LNCAP (cell line): ENCODE measurements around the gene CERS1.

Source experiments
- TF ChIP-seq, protein P1 (sequence below): fragments of 450-650 bp; IDR thresholded peaks from 2 replicates; pipeline ENCODE4 v1.5.1; 2017; ENCODE audit warnings: mild to moderate bottlenecking

The CERS1 gene

DNA sequence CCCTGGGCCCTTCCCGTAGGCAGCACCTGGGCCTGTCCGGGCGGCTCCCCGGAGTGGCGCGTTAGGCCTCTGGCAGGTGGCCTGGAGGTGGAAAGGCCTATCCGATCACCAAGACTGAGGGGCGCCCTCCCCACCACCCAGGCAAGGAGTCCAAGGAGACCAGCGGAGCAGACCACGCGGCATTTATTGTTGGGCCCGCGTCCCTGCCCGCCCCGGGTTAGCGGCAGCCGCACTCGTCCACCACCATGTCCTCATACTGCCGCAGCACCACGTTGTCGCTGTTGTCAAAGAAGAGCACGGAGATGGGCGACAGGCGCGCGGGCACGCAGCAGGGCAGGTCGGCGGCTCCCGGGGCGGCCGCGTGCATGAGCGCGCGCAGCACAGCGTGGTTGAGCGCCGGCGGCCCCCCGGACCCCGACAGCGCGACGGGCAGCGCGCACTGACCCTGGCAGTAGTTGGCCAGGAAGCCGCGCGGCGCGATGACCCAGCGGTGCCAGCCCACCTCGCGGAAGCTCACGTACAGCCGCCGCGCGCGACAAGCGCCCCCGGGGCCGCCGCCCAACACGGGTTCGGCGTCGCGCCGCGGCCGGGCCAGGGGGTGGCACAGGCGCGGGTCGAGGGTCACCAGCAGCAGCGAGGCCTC lies 27.5 kb downstream of the CERS1 start:
- TF ChIP-seq, protein P1, sequence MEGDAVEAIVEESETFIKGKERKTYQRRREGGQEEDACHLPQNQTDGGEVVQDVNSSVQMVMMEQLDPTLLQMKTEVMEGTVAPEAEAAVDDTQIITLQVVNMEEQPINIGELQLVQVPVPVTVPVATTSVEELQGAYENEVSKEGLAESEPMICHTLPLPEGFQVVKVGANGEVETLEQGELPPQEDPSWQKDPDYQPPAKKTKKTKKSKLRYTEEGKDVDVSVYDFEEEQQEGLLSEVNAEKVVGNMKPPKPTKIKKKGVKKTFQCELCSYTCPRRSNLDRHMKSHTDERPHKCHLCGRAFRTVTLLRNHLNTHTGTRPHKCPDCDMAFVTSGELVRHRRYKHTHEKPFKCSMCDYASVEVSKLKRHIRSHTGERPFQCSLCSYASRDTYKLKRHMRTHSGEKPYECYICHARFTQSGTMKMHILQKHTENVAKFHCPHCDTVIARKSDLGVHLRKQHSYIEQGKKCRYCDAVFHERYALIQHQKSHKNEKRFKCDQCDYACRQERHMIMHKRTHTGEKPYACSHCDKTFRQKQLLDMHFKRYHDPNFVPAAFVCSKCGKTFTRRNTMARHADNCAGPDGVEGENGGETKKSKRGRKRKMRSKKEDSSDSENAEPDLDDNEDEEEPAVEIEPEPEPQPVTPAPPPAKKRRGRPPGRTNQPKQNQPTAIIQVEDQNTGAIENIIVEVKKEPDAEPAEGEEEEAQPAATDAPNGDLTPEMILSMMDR = no peak

DNA sequence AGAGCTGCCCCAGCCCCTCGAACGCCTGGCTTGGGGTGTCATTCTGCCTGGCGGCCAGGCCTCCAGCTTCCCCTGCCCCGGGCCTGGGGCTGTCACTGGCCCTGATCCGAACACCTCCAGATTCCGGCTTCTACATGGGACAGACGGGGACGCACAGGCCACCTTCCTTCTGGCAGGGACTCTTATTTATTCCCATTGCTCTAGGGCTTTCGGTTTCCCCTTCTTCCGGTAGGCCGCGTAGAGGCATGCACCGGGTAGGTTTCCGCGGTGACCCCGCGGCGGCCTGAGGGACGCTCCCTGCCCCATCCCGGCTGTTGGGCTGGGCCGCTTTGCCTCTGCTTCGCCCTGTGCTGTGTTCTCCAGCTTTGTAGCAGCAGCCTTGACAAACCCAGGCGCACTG lies 28.2 kb downstream of the CERS1 start:
- TF ChIP-seq, protein P1 = no peak

DNA sequence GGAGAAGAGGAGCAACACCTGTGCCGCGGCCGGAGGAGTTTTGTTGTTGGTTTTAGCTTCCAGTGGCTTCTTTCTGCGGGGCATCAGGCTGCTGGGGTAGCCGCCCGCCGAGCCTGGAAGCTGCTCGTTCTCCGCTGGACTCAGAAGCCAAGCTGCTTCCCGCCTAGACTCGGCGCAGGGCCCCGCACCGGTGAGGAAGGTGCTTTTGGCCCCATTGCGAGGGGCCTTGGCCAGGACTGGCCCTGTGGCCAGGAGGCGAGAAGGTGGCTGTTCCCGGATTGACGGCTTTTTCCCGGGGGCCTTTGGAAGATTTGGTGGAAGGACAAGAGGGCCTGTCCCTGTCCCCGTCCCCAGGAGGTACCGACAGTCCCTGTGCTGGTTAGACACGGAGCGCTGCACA lies 28.8 kb downstream of the CERS1 start:
- TF ChIP-seq, protein P1 = no peak

DNA sequence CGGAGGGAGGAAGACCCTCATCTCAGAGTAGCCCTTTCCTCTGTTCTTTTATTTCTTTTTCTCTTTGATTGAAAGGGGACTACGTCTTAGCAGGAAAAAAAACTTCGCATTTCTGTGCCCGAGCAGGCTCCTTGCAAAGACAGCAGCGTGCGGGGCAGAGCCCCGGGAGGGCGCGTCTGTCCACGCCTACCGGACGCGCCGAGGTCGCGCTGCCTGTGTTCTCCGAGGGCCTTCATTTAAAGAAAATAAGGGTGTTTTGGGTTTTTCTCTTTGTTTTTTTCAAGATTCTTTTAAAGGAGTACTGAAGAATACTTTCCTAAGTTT lies 29.2 kb downstream of the CERS1 start:
- TF ChIP-seq, protein P1 = peak; percentile 18

DNA sequence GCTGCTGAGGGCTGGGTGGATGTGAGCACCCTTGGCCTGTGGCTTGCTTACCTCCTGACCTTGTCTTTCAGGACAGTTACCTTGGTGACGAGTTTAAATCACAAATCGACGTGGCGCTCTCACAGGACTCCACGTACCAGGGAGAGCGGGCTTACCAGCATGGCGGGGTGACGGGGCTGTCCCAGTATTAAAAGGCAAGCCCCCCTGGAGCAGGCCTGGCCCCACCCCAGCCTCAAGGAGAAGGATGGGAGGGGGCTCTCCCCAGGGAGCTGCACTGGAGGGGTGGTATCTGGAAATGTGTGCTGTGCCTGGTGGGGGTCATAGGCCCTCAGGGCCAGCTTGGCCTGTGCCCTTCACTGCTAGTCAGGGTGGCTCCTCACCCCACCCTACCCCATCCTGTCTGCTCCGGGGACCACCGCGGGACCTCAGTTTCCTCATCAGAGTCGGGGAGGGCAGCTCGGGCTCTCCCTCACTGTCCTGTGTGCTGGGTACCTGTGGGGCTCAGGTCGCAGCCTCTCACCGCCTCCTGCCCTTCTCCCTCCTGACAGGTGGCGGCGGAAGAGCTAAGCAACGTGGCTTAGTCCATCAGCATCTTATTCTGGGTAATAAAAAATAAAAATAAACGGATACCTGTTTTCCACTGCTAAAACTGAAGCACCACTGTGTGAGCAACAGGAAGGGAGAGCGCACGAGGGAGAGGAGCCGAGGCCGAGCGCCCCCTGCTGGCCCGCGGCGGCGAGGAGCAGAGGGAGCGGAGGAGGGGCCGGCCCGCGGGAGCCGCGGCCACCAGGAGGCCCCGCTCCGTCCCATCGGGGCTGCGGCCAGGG lies 29.8 kb downstream of the CERS1 start:
- TF ChIP-seq, protein P1 = peak; percentile 100

DNA sequence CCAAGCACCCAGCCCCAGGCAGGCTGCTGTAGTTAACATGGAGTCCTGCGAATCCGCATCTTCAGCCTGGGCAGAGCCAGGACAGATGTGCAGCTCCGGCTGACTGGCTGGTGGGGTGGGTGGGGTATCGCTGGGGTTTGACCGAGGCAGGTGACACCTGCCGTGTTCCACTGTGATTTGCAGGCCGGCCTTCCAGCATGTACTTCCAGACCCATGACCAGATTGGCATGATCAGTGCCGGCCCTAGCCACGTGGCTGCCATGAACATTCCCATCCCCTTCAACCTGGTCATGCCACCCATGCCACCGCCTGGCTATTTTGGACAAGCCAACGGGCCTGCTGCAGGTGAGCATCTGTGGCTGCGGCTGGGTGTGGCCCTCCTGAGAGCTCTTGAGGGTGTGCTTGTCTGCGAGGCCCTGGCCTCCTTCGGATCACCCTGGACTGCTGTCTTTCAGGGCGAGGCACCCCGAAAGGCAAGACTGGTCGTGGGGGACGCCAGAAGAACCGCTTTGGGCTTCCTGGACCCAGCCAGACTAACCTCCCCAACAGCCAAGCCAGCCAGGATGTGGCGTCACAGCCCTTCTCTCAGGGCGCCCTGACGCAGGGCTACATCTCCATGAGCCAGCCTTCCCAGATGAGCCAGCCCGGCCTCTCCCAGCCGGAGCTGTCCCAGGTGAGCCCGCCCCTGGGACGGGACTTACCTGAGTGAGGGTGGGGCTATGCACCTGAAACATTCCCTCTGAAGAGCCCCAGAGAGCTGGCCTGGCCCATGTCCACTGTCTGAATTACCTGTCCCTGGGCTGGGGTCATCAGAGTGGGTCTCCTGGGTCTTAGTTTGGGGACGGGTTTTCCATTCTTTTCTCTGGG lies 30.6 kb downstream of the CERS1 start:
- TF ChIP-seq, protein P1 = no peak

DNA sequence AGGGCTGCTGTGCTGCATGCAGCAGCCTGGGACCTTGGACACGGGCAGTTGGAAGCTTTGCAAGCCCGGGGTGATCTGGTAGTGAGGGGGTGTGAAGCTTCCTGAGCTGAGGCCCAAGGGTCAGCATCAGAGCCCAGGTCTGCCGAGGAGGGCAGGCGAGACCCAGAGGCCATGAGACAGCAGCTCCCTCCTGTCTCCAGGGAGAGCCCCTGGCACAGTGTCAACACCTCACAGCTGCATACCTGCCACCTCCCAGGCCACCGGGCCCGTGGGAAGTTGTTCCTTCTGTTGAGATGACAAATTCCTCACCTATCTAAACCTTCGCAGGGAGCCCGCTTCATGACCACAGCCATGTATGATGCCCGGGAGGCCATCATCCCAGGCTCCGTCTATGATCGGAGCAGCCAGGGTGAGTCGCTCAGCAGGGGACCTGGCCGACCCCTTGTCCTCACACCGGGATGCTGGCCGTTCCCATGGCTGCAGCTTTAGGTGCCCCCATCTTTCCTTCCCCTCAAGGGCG lies 32.1 kb downstream of the CERS1 start:
- TF ChIP-seq, protein P1 = no peak
